HG03139 (cell line): ENCODE data around the gene CYB561D2.

ENCODE experiments used
- ATAC-seq: cut with Tn5 transposase; IDR thresholded peaks from one replicate; pipeline ENCODE4 v1.9.1; 2021; ENCODE audit not compliant: unreplicated experiment

The CYB561D2 gene

DNA sequence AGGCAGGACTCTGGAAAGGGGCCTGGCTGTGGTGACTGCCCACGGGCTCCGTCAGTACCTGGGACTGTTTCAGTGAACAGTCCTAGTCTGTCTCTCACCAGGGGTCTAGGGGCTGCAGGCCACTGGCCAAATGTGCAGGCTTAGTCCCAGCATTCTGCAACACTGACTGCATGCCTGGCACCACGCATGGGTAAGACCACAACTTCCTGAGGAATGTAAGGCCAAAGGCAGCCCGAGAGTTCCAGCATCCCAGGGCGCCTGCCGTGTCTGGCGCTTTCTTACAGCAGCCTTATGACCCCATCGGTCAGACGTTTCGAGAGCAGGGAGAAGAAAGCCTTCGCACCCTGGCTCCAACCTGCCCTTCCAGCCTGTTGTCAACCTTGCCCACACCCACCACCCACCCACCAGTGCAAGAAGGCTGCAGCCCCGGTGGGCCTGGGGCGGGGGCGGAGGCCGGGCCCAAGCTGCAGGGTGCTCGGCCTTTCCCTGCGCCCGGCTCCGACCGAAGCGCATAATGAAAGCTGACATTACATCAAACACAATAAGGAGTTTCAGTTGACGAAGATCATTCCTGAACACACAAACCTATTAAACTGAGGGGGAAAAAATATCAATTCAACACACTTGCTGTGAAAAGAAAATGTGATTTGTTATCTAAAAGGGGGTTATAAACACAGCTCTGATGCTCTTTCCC is 38.2 kb downstream of the CYB561D2 start:
- no peak for ATAC-seq

DNA sequence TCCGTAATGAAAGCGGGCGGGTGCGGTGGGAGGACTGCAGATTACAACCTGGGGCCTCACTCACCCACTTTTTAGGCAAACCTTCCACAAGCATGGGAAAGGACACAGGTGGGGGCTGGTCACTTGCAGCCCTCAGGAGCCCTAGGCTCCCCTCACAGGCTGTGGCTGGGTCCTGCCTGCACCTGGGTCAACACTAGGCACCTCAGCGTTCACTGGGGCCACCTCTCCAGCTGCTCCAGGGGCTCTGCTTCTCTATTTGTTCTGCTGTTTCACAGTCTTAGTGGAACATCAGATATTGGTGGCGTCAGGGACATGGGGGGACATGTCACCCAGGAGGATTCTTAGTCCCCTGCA is 38.7 kb downstream of the CYB561D2 start:
- ATAC-seq: no peak

DNA sequence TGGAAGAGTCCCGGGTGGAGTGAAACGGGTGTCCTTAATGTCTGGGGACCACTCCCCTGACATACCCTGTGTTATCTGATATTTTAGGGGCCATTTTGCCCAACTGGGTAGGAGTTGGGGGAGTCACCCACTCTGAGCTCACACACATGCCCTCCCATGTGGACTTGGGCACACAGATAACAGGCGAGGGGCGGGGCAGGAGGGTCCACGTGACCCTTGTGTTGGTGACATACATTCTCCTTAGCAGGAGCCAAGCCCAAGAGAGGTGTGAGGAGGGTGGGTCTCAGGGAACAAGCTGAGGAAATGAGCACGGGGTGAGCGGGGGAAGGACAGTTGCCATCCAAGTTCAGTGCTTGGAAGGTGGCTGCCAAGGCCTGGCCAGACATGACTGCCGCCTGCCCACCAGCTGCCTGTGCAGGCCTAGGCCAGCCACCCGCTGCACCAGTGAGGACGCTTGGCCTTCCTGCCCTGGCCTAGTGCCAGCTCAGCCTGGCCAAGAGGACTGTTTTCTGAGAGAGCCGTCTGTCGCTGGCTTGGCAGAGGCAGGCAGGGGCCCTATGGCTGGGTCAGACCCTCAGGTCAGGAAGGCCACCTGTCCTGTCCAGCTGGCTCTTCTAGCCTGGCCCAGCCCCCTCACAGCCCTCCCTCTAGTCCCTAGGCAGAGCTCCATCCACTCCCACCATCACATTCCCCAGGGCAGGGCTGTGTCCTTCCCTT is 40.0 kb downstream of the CYB561D2 start:
- no peak for ATAC-seq

DNA sequence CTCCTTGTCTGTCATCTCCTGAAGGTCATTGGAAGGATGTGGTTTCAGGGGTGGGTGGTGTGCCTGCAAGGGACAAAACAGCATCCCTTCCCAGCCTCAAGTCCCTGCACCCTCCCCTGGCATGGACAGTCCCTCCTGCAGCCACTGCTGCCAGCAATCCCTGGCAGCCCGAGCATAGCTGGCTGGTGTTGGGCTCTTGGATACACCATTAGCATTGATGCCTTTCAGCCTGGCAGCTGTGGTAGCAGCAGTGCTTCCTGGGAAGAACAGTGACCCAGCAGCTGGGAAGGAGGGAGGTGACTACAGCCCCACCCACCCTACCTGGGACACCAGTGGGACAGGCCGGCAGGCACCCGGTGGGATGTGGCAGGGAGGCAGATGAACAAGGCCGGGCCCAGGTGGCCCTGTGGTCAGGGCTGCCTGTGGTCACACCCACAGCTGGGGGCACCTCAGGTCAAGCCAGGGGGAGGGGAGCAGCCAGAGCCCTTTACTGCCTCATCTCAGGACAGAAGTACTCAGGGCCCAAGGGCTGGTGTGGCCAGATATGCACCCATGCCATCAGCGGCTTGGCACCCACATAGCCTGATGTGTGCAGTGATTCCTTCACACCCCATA is 41.5 kb downstream of the CYB561D2 start:
- ATAC-seq: no peak

DNA sequence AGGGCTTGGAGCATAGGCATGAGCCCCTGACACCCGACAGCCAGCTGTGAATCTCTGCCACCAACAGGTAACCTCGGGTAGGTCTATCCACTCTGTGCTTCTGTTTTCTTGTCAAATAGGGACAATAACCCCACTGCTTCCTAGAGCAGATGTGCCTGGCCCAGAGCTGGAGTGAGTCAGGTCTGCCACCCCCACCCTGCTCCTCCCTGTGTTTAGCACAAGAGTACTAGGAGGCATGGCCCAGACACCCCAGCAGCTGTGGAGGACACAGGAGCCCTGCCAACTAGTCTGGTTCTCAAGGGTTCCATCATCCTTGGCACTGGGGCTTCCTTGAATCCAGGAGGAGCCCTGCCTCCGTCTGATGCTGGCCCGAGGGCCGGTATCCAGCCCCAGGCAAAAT is 42.4 kb downstream of the CYB561D2 start:
- ATAC-seq: no peak

DNA sequence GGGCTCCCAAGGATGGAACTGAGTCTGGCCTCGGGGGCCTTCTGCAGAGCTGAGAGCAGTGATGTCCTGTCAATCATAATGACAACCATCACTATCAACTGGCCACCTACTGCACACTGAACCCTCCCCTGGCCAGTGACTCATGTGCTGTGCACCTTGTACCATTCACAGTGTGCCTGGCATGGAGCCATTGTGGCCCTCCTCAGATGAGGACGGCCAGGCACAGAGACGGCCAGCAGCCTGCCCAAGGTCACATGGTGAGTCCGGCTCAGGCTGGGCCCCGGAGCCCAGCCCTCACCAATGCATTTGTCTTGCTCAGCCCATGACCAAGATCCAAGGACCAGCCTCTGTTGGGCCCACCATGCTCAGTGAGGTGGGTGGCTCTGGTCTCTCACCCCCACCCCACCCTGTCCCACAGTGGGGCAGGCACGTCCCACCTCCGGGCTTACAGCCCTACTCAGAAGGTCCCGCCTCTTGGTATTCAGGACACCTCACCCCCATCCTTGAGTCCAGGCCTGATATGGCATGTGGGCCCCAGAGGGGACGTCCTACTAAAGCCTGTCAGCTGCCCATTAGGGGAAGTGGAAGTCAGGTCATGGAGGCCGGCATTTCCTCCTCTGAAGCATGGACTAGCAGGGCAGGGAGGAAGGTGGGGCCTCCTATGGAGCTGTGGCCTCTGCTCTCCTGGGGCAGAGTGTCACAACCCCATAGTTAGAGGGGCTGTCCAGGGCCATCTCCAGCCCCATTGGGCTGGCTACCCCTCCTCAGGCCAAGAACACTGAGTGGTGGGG is 44.6 kb downstream of the CYB561D2 start:
- no peak for ATAC-seq

DNA sequence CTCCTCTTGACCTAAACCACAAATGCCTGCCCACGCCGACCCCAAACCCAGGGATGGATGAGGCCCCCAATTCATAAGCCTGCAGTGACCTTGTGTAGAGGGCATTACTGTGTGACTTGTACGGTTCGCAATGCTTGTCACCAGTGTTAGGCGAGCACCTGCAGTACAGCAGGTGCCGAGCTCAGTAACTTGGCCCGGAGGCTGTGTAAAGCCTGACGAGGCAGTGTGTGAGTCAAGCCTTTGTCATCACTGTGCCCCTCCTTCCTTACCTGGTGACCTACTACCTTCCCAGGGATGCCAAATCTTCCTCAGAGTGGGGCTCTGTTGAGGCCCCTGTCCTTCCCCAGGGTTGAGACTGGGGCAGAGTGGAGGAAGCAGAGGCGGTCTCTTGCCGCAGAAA is 45.8 kb downstream of the CYB561D2 start:
- no peak for ATAC-seq

DNA sequence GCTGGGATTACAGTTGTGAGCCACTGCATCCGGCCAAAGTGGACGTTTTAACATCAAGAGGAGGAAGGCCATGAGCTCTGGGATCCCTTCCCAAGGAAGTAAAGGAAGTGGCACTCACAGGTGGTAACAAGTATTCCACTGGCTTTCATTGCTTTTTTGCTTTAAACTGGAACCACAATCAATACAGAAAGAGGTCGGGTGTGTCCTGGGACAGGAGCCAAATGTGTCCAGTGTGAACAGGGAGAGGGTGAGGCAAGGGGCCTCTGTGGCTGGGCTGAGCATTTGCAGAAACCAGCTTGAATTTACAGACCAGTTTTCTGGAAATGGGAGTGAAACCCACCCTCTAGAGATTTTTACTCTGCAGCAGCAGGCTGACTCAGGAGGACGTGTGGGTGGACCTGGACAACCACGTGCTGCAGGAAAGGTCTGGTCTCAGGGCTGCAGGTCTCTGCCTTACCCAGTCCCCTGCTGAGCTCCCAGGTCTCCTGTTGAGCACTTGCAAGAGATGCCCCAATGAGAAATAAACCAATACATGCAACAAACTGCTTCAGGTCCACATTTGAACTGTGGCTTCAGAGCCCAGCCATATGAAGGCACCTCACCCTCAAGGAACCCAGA is 51.4 kb downstream of the CYB561D2 start:
- ATAC-seq: no peak
